Left hindlimb (tissue), 1 donor: ENCODE measurements around the gene COX10.
"Not testable (repeated sequence)": the region's sequence is repeated elsewhere in the genome, so short reads cannot be mapped to it uniquely, and the experiment has no call there.

Experiments
- DNase-seq: peaks from one replicate; pipeline ENCODE4 v3.0.0-alpha.2; 2018

Gene COX10

GRCh38 chr17:14125518-14126137 is 56.3 kb downstream of the COX10 start:
- DNase-seq: no peak

GRCh38 chr17:14133104-14133503 is 63.8 kb downstream of the COX10 start:
- DNase-seq: no peak

- no peak for DNase-seq
Observed at GRCh38 chr17:14134456-14134855, 65.2 kb downstream of the COX10 start.

GRCh38 chr17:14135906-14136590 is 66.7 kb downstream of the COX10 start:
- DNase-seq: no peak

GRCh38 chr17:14138649-14139048 is 69.3 kb downstream of the COX10 start:
- DNase-seq: no peak

GRCh38 chr17:14143688-14144087 is 74.4 kb downstream of the COX10 start:
- DNase-seq: no peak

- no peak for DNase-seq
Observed at GRCh38 chr17:14144508-14144907, 75.2 kb downstream of the COX10 start.

GRCh38 chr17:14149751-14150150 is 80.4 kb downstream of the COX10 start:
- DNase-seq: no peak

GRCh38 chr17:14150619-14151018 is 81.3 kb downstream of the COX10 start:
- no peak for DNase-seq

- DNase-seq: peak; percentile 61
Observed at GRCh38 chr17:14152721-14153120, 83.4 kb downstream of the COX10 start.

- DNase-seq: no peak
Observed at GRCh38 chr17:14153374-14153773, 84.1 kb downstream of the COX10 start.

GRCh38 chr17:14156689-14157088 is 87.4 kb downstream of the COX10 start:
- no peak for DNase-seq

- no peak for DNase-seq
Observed at GRCh38 chr17:14157822-14158221, 88.5 kb downstream of the COX10 start.

- no peak for DNase-seq
Observed at GRCh38 chr17:14158707-14159106, 89.4 kb downstream of the COX10 start.

- DNase-seq: no peak
Observed at GRCh38 chr17:14161419-14161818, 92.1 kb downstream of the COX10 start.

- DNase-seq: no peak
Observed at GRCh38 chr17:14165616-14166015, 96.3 kb downstream of the COX10 start.

GRCh38 chr17:14167831-14168230 is 98.5 kb downstream of the COX10 start:
- DNase-seq: not testable (repeated sequence)

GRCh38 chr17:14168582-14168981 is 99.3 kb downstream of the COX10 start:
- no peak for DNase-seq

GRCh38 chr17:14169287-14169686 is 100.0 kb downstream of the COX10 start:
- no peak for DNase-seq

- DNase-seq: no peak
Observed at GRCh38 chr17:14169901-14170300, 100.6 kb downstream of the COX10 start.

GRCh38 chr17:14176989-14177388 is 107.7 kb downstream of the COX10 start:
- DNase-seq: peak; percentile 33

- DNase-seq: not testable (repeated sequence)
Observed at GRCh38 chr17:14177801-14178200, 108.5 kb downstream of the COX10 start.

GRCh38 chr17:14179951-14180350 is 110.6 kb downstream of the COX10 start:
- DNase-seq: not testable (repeated sequence)

- not testable (repeated sequence) for DNase-seq
Observed at GRCh38 chr17:14182084-14182483, 112.8 kb downstream of the COX10 start.

- not testable (repeated sequence) for DNase-seq
Observed at GRCh38 chr17:14184536-14184935, 115.2 kb downstream of the COX10 start.
